ENCODE measurements around the gene IRS2. TPM values are rescaled to one million over a fixed set of nuclear protein-coding genes. Genes with fewer than 3 reads are reported as not detected.

IRS2 gene
- total RNA-seq, 1 donor from 2014 or later, result 20.1 TPM

DNA sequence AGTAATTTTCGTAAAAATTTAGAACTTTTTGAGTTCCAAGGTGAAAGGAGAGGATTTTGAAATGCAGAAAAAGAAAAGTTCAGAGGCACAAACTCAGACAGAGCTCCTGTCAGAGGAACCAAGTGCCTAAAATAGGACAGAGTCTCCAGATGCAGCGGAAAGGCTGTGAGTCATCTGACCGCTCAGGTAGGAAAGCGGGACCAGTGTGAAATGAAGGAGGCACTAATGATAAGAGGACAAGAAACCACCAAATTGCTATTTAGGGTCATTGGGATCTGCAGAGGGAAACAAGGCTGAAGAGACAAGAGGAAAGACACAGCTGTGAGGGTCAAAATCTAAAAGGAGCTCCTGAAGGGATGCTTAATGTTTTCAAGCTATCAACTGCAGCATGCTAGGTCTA, 34.9 kb downstream of the IRS2 start:
- H3K4me3 Mint-ChIP-seq (ENCODE audit: unreplicated experiment), result no peak overlapping the region

DNA sequence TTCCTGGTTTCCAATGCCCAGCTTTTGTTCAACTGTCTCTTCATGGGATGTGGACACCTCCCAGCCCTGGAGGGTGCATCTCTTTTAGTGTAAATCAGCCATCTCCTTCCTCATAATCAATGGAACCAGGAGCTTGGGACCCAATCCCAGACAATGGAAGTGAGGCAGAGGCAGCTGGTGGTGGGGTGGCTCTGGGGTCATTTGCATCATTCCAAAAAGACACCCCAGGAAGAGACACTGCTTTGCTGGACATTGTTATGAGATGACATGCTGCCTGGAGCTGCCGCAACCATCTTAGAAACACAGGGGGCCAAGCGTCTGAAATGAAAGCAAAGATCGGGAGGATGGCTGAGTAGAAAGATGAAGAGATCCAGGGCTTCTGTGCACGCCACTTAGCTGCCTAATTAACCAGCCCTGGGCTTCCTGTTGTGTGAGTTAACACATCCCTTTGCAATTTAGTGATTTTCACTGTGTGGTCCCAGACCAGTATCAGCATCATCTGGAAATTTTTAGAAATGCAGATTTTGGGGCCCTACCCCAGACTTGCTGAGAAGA, 36.1 kb downstream of the IRS2 start:
- no peaks in the 10 kb centered on the region for H3K79me2 ChIP-seq (ENCODE audit: insufficient read depth, low read length)
- H3K4me1 ChIP-seq (ENCODE audit: insufficient read depth, low read length), result no peaks in the 10 kb centered on the region
- H3K4me3 ChIP-seq (ENCODE audit: insufficient read depth, low read depth, low read length), result no peak overlapping the region
- DNase-seq (ENCODE audit: low read depth), result no peak
- no peaks in the 10 kb centered on the region for H3K9me3 Mint-ChIP-seq (ENCODE audit: unreplicated experiment)
- H3K4me1 Mint-ChIP-seq (ENCODE audit: low read depth, unreplicated experiment), result peaks cover 8% of the 10 kb centered on the region
- no peaks in the 10 kb centered on the region for H4K20me1 ChIP-seq (ENCODE audit: insufficient read depth, low read length)
- H3K27ac ChIP-seq (ENCODE audit: low read depth, low read length), result no peak overlapping the region
- H3K36me3 ChIP-seq (ENCODE audit: insufficient read depth, low read length), result no peaks in the 10 kb centered on the region
- no peak for FAIRE-seq
- H3K36me3 Mint-ChIP-seq (ENCODE audit: low read depth, unreplicated experiment), result peaks cover 12% of the 10 kb centered on the region
- no peak for TF ChIP-seq EZH2 (IDR thresholded peaks at IDR 0.05; ENCODE audit: insufficient read depth, low read length)
- TF ChIP-seq, protein P1, sequence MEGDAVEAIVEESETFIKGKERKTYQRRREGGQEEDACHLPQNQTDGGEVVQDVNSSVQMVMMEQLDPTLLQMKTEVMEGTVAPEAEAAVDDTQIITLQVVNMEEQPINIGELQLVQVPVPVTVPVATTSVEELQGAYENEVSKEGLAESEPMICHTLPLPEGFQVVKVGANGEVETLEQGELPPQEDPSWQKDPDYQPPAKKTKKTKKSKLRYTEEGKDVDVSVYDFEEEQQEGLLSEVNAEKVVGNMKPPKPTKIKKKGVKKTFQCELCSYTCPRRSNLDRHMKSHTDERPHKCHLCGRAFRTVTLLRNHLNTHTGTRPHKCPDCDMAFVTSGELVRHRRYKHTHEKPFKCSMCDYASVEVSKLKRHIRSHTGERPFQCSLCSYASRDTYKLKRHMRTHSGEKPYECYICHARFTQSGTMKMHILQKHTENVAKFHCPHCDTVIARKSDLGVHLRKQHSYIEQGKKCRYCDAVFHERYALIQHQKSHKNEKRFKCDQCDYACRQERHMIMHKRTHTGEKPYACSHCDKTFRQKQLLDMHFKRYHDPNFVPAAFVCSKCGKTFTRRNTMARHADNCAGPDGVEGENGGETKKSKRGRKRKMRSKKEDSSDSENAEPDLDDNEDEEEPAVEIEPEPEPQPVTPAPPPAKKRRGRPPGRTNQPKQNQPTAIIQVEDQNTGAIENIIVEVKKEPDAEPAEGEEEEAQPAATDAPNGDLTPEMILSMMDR (IDR thresholded peaks at IDR 0.05; ENCODE audit: insufficient read depth, low read depth, low read length), result no peak
- H3K4me3 Mint-ChIP-seq (ENCODE audit: unreplicated experiment), result no peak overlapping the region
- no peak overlapping the region for H3K9ac ChIP-seq (ENCODE audit: low read length)
- H2AFZ ChIP-seq (ENCODE audit: low read depth, low read length), result no peak overlapping the region
- H3K27me3 ChIP-seq (ENCODE audit: insufficient read depth, low read length), result no peaks in the 10 kb centered on the region
- H3K9me3 ChIP-seq (ENCODE audit: insufficient read depth, low read depth, low read length), result no peaks in the 10 kb centered on the region
- H3K27me3 Mint-ChIP-seq (ENCODE audit: low read depth, unreplicated experiment), result no peaks in the 10 kb centered on the region
- no peak overlapping the region for H3K4me2 ChIP-seq (ENCODE audit: low read length)
- no peak overlapping the region for H3K27ac Mint-ChIP-seq (ENCODE audit: unreplicated experiment)

More for the DNA sequence above, 34.9 kb downstream of the IRS2 start:
- Histone ChIP-seq H3K27ac (ENCODE audit: low read depth, low read length) (no peak overlapping the region), H3K27me3 (ENCODE audit: insufficient read depth, low read length) (no peaks in the 10 kb centered on the region), H3K4me3 (ENCODE audit: insufficient read depth, low read depth, low read length) (no peak overlapping the region), H3K9ac (ENCODE audit: low read length) (no peak overlapping the region), H3K4me1 (ENCODE audit: insufficient read depth, low read length) (no peaks in the 10 kb centered on the region), H3K9me3 (ENCODE audit: insufficient read depth, low read depth, low read length) (no peaks in the 10 kb centered on the region), H3K4me2 (ENCODE audit: low read length) (no peak overlapping the region), H3K79me2 (ENCODE audit: insufficient read depth, low read length) (no peaks in the 10 kb centered on the region), H4K20me1 (ENCODE audit: insufficient read depth, low read length) (peaks cover 5% of the 10 kb centered on the region), H3K36me3 (ENCODE audit: insufficient read depth, low read length) (no peaks in the 10 kb centered on the region), H2AFZ (ENCODE audit: low read depth, low read length) (no peak overlapping the region)
- FAIRE-seq, result no peak
- TF ChIP-seq, protein P1 (IDR thresholded peaks at IDR 0.05; ENCODE audit: insufficient read depth, low read depth, low read length), result no peak
- no peak for TF ChIP-seq EZH2 (IDR thresholded peaks at IDR 0.05; ENCODE audit: insufficient read depth, low read length)
- DNase-seq (ENCODE audit: low read depth), result no peak
- Mint-ChIP-seq H3K4me1 (ENCODE audit: low read depth, unreplicated experiment) (peaks cover 8% of the 10 kb centered on the region), H3K27me3 (ENCODE audit: low read depth, unreplicated experiment) (no peaks in the 10 kb centered on the region), H3K9me3 (ENCODE audit: unreplicated experiment) (no peaks in the 10 kb centered on the region), H3K36me3 (ENCODE audit: low read depth, unreplicated experiment) (peaks cover 12% of the 10 kb centered on the region), H3K27ac (ENCODE audit: unreplicated experiment) (no peak overlapping the region)

DNA sequence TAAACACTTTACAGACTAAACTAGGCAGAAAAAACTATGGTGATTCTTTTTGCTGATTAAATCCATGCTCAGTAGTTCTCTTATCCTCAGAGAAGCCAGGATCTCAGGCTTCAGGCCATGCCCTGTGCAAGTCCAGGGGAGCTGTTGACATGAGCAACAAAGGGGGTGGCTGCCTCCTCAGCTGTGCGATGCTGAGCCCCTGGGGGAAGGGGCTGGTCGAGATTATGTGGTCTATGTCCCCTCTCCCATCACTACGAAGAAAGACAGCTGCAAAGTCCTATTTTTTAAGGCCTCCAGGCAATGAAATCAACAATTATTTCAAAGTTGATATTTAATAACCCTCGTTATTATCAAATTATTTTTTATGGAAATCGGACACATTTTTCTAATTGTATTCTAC, 37.0 kb downstream of the IRS2 start:
- peaks cover 8% of the 10 kb centered on the region for H3K4me1 Mint-ChIP-seq (ENCODE audit: low read depth, unreplicated experiment)
- no peaks in the 10 kb centered on the region for H3K27me3 ChIP-seq (ENCODE audit: insufficient read depth, low read length)
- H3K4me2 ChIP-seq (ENCODE audit: low read length), result no peak overlapping the region
- DNase-seq (ENCODE audit: low read depth) (no peak), FAIRE-seq (no peak)
- H3K27ac ChIP-seq (ENCODE audit: low read depth, low read length), result no peak overlapping the region
- TF ChIP-seq EZH2 (IDR thresholded peaks at IDR 0.05; ENCODE audit: insufficient read depth, low read length), result no peak
- no peak overlapping the region for H2AFZ ChIP-seq (ENCODE audit: low read depth, low read length)
- H3K4me3 Mint-ChIP-seq (ENCODE audit: unreplicated experiment), result no peak overlapping the region
- H3K9me3 Mint-ChIP-seq (ENCODE audit: unreplicated experiment), result no peaks in the 10 kb centered on the region
- H3K9me3 ChIP-seq (ENCODE audit: insufficient read depth, low read depth, low read length), result no peaks in the 10 kb centered on the region
- no peaks in the 10 kb centered on the region for H3K36me3 ChIP-seq (ENCODE audit: insufficient read depth, low read length)
- H4K20me1 ChIP-seq (ENCODE audit: insufficient read depth, low read length), result no peaks in the 10 kb centered on the region
- H3K27me3 Mint-ChIP-seq (ENCODE audit: low read depth, unreplicated experiment), result no peaks in the 10 kb centered on the region
- no peak overlapping the region for H3K27ac Mint-ChIP-seq (ENCODE audit: unreplicated experiment)
- H3K4me3 ChIP-seq (ENCODE audit: insufficient read depth, low read depth, low read length), result no peak overlapping the region
- H3K9ac ChIP-seq (ENCODE audit: low read length), result no peak overlapping the region
- H3K79me2 ChIP-seq (ENCODE audit: insufficient read depth, low read length), result no peaks in the 10 kb centered on the region
- peaks cover 4% of the 10 kb centered on the region for H3K4me1 ChIP-seq (ENCODE audit: insufficient read depth, low read length)
- H3K36me3 Mint-ChIP-seq (ENCODE audit: low read depth, unreplicated experiment), result peaks cover 12% of the 10 kb centered on the region

All from astrocyte (in vitro differentiated cells and primary cell).